OCI-LY7 (cell line): Measurements from ENCODE around the gene ITGA7. TPM values are rescaled to one million over a fixed set of nuclear protein-coding genes. Genes with fewer than 3 reads are reported as not detected.

Experiments used
- BruUV-seq: library from RNA; stranded (reverse); fragments of 400-500 nt; replicated peaks from 2 replicates; lab custom pipeline; 2021; lab: Mats Ljungman, UMichigan
- CTCF ChIA-PET: fragments of 300-600 bp; sonication (Branson Sonifier 250); formaldehyde crosslinking; loops from one replicate; lab custom pipeline; 2022; ENCODE audit warnings: antibody characterized with exemption; ENCODE audit not compliant: unreplicated experiment; lab: Charles Lee
- POLR2A ChIA-PET: fragments of 300-600 bp; sonication (Branson Sonifier 250); formaldehyde crosslinking; loops from one replicate; lab custom pipeline; 2022; ENCODE audit warnings: antibody characterized with exemption; lab: Charles Lee
- DNase-seq: peaks from one replicate; pipeline ENCODE4 v3.0.0-alpha.2; 2015; ENCODE audit warnings: low spot score
- H2AFZ ChIP-seq: fragments of 200-600 bp; sonication (generic), shearing (Covaris generic); 2 replicates; pipeline ENCODE4 v1.6.1; 2014; ENCODE audit warnings: mild to moderate bottlenecking, antibody characterized with exemption, low read length, moderate library complexity
- H3K27ac ChIP-seq: fragments of 200-600 bp; sonication (generic); 2 replicates; pipeline ENCODE4 v1.5.1; 2014; ENCODE audit warnings: mixed run types, low read depth, mild to moderate bottlenecking, moderate library complexity, low read length, inconsistent platforms; ENCODE audit not compliant: poor library complexity, severe bottlenecking
- H3K36me3 ChIP-seq: fragments of 200-600 bp; sonication (generic); 2 replicates; pipeline ENCODE4 v1.6.1; 2014; ENCODE audit warnings: mild to moderate bottlenecking, antibody characterized with exemption, low read length, moderate library complexity, mixed read lengths; ENCODE audit not compliant: insufficient read depth
- H3K4me1 ChIP-seq: fragments of 200-600 bp; sonication (generic); 2 replicates; pipeline ENCODE4 v1.5.1; 2014; ENCODE audit warnings: mild to moderate bottlenecking, low read length; ENCODE audit not compliant: insufficient read depth, poor library complexity, severe bottlenecking
- H3K4me2 ChIP-seq: fragments of 200-600 bp; sonication (generic); 2 replicates; pipeline ENCODE4 v1.6.1; 2014; ENCODE audit warnings: mild to moderate bottlenecking, low read length
- H3K4me3 ChIP-seq: fragments of 200-600 bp; sonication (generic); 2 replicates; pipeline ENCODE4 v1.5.1; 2014; ENCODE audit warnings: mild to moderate bottlenecking, low read depth, low read length; ENCODE audit not compliant: poor library complexity, severe bottlenecking
- H3K79me2 ChIP-seq: fragments of 200-600 bp; sonication (generic); 2 replicates; pipeline ENCODE4 v1.6.1; 2016; ENCODE audit warnings: low read depth, mild to moderate bottlenecking, low read length, moderate library complexity, mixed read lengths; ENCODE audit not compliant: insufficient read depth
- H3K9me2 ChIP-seq: fragments of 200-600 bp; sonication (generic); 2 replicates; pipeline ENCODE4 v1.6.1; 2016; ENCODE audit warnings: mild to moderate bottlenecking, low read length, mixed read lengths; ENCODE audit not compliant: insufficient read depth
- H3K9me3 ChIP-seq: fragments of 200-600 bp; sonication (generic); 2 replicates; pipeline ENCODE4 v1.6.1; 2014; ENCODE audit warnings: mild to moderate bottlenecking, mixed run types, low read length, mixed read lengths
- H4K20me1 ChIP-seq: fragments of 200-600 bp; sonication (generic); 2 replicates; pipeline ENCODE4 v1.6.1; 2014; ENCODE audit warnings: mild to moderate bottlenecking, antibody characterized with exemption, low read length, moderate library complexity, mixed read lengths; ENCODE audit not compliant: insufficient read depth
- EZH2phosphoT487 ChIP-seq: fragments of 200-600 bp; sonication (generic); IDR thresholded peaks from 2 replicates; pipeline ENCODE4 v1.6.1; 2018; ENCODE audit warnings: low read depth, borderline replicate concordance, mild to moderate bottlenecking, mixed run types, antibody characterized with exemption, low read length, moderate library complexity, mixed read lengths
- intact Hi-C: fragments of 100-400 bp; cut with micrococcal nuclease; formaldehyde crosslinking; loops from one replicate; pipeline ENCODE4 v1.10.0; 2022; ENCODE audit not compliant: unreplicated experiment
- total RNA-seq, 2 experiments: library from RNA; depleted of rRNA in 1 of 2; stranded (reverse); fragments of >200 nt in 1 of 2; shearing (Covaris generic) in 1 of 2; gene quantifications; 2 replicates each; pipeline ENCODE4 v1.2.3, GENCODE V29; 2014 to 2022
- TF ChIP-seq, protein P1 (sequence below): fragments of 200-600 bp; sonication (generic); conservative IDR thresholded peaks from 2 replicates; pipeline ENCODE4 v1.5.1; 2014; ENCODE audit warnings: mild to moderate bottlenecking, antibody characterized with exemption, low read length, moderate library complexity, mixed read lengths

Gene ITGA7
- total RNA-seq, 2 experiments from 2014 or later = 1.5 to 4.0 TPM

DNA sequence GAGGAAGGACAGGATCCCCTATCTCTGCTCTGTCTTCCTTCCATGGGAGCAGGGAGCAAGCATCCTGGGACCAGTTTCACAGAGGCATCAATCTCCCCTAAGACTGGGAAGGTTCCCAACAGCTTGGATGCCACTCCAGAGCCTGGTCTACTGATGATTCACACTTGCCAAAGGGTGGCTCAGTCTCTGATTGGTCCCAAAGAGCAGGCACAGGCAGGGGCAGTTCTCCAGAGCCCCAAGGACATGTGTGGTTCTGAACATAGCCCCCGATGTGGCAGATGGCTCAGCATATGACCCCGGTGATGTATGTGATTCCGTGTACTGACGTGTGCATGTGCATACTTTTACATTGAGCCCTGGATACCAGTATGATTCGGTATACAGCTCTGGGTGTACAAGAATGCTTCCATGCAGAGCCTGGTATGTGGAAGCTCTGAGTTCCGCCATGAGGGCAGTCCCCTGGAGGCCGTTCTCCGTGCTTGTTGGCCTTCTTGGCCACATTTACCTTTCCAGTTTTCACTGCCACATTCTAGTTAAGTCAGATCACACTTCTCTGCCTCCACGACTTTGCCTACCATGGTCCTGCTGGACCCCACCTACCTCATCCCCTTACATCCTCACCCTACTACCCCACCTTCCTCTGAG, 21.2 kb downstream of the ITGA7 start:
- POLR2A ChIA-PET = interaction anchor here (0.7 kb wide), 2 partner anchors 11 to 503 kb away, joined by 3 read pairs; no protein-coding TSS in a partner anchor
- CTCF ChIA-PET = no interaction called here
- H3K79me2 ChIP-seq = no peaks in the 10 kb centered on the region
- TF ChIP-seq EZH2phosphoT487 = no peak
- TF ChIP-seq, protein P1, sequence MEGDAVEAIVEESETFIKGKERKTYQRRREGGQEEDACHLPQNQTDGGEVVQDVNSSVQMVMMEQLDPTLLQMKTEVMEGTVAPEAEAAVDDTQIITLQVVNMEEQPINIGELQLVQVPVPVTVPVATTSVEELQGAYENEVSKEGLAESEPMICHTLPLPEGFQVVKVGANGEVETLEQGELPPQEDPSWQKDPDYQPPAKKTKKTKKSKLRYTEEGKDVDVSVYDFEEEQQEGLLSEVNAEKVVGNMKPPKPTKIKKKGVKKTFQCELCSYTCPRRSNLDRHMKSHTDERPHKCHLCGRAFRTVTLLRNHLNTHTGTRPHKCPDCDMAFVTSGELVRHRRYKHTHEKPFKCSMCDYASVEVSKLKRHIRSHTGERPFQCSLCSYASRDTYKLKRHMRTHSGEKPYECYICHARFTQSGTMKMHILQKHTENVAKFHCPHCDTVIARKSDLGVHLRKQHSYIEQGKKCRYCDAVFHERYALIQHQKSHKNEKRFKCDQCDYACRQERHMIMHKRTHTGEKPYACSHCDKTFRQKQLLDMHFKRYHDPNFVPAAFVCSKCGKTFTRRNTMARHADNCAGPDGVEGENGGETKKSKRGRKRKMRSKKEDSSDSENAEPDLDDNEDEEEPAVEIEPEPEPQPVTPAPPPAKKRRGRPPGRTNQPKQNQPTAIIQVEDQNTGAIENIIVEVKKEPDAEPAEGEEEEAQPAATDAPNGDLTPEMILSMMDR = no peak
- no peaks in the 10 kb centered on the region for H3K36me3 ChIP-seq
- H3K4me2 ChIP-seq = no peak overlapping the region
- DNase-seq = no peak
- no peak overlapping the region for H2AFZ ChIP-seq
- no peak overlapping the region for H3K27ac ChIP-seq
- intact Hi-C loops = no loop called here
- H3K4me3 ChIP-seq = no peak overlapping the region
- H3K9me3 ChIP-seq = no peaks in the 10 kb centered on the region
- H3K4me1 ChIP-seq = peaks cover 7% of the 10 kb centered on the region
- H4K20me1 ChIP-seq = no peaks in the 10 kb centered on the region
- H3K9me2 ChIP-seq = no peaks in the 10 kb centered on the region
- BruUV-seq = no TSS peak

DNA sequence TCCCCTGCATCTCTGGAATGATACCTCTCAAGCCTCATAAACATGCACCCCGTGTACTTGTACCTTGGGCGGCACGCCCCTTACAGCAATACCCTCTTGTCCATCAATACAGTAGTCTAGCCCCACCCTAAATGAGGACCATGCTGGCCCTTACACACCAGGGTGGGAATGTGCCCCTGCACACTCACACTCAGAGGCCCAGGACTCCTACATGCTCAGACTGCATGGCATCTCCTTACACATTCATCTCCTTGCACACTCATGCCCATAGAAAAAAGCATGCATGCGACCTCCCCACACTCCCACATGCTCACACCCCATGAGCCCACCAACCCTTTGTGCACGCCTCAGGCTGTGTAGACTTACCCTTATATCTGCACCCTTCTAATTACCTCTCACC, 22.0 kb downstream of the ITGA7 start:
- TF ChIP-seq, protein P1 = no peak
- no peak for TF ChIP-seq EZH2phosphoT487
- intact Hi-C loops = no loop called here
- DNase-seq = no peak
- no peaks in the 10 kb centered on the region for H4K20me1 ChIP-seq
- no TSS peak for BruUV-seq
- ChIA-PET CTCF (no interaction called here), POLR2A (interaction anchor here (0.6 kb wide), 1 partner anchor 419 kb away, joined by 3 read pairs; the partner anchor contains the start of gene PA2G4)
- peaks cover 7% of the 10 kb centered on the region for H3K4me1 ChIP-seq
- H3K36me3 ChIP-seq = no peaks in the 10 kb centered on the region
- no peak overlapping the region for H3K4me2 ChIP-seq
- H3K27ac ChIP-seq = no peak overlapping the region
- H3K79me2 ChIP-seq = no peaks in the 10 kb centered on the region
- no peaks in the 10 kb centered on the region for H3K9me2 ChIP-seq
- H3K9me3 ChIP-seq = no peaks in the 10 kb centered on the region
- no peak overlapping the region for H3K4me3 ChIP-seq
- H2AFZ ChIP-seq = no peak overlapping the region

DNA sequence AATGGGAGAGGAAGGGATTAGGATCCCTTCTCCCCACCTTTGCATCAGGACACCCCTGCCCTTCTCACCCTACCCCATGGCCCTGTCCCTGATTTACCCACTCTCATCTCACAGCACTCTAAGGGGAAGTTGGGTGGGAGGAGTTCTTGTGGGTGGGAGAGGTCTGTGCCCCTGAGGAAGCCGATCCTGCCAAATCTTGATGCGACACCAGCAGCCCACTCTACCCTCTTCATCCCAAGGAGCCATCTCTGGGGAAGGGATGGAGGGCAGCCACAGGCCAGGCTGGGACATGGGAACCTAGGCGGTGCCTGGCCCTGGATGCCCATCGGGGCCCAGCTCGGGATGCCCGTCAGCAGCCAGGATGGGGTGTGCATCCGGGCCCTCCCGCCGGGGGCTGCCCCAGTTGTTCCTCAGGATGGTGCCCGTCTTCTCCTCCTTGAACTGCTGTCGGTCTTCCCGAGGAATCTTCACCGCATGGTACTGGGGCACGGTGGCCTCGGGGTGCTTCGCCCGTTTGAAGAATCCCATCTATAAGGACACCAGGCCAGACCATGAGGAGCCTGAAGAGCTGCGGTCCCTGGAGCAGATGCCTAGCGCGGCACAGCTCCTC, 22.8 kb downstream of the ITGA7 start:
- no TSS peak for BruUV-seq
- intact Hi-C loops = no loop called here
- Histone ChIP-seq H4K20me1 (no peaks in the 10 kb centered on the region), H3K4me1 (peaks cover 7% of the 10 kb centered on the region), H3K9me2 (no peaks in the 10 kb centered on the region), H3K27ac (no peak overlapping the region), H3K4me2 (no peak overlapping the region), H3K79me2 (no peaks in the 10 kb centered on the region), H2AFZ (no peak overlapping the region), H3K9me3 (no peaks in the 10 kb centered on the region), H3K4me3 (no peak overlapping the region), H3K36me3 (no peaks in the 10 kb centered on the region)
- CTCF ChIA-PET = no interaction called here
- no peak for DNase-seq
- TF ChIP-seq EZH2phosphoT487 = no peak
- TF ChIP-seq, protein P1 = no peak
- POLR2A ChIA-PET = no interaction called here
